ENCODE measurements around the gene APBA1.

Gene APBA1

GRCh38 chr9:69395718-69396117 is 276.5 kb downstream of the APBA1 start:
- in situ Hi-C loops (cut with MboI; ENCODE audit: low sequenced_read_pairs, unreplicated experiment), result no loop called here
- DNase-seq (ENCODE audit: low spot score), result no peak
- TF ChIP-seq, protein P1, sequence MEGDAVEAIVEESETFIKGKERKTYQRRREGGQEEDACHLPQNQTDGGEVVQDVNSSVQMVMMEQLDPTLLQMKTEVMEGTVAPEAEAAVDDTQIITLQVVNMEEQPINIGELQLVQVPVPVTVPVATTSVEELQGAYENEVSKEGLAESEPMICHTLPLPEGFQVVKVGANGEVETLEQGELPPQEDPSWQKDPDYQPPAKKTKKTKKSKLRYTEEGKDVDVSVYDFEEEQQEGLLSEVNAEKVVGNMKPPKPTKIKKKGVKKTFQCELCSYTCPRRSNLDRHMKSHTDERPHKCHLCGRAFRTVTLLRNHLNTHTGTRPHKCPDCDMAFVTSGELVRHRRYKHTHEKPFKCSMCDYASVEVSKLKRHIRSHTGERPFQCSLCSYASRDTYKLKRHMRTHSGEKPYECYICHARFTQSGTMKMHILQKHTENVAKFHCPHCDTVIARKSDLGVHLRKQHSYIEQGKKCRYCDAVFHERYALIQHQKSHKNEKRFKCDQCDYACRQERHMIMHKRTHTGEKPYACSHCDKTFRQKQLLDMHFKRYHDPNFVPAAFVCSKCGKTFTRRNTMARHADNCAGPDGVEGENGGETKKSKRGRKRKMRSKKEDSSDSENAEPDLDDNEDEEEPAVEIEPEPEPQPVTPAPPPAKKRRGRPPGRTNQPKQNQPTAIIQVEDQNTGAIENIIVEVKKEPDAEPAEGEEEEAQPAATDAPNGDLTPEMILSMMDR (IDR thresholded peaks at IDR 0.05; ENCODE audit: borderline replicate concordance, control extremely low read depth, extremely low read depth, insufficient read depth, missing control alignments), result no peak

DNA sequence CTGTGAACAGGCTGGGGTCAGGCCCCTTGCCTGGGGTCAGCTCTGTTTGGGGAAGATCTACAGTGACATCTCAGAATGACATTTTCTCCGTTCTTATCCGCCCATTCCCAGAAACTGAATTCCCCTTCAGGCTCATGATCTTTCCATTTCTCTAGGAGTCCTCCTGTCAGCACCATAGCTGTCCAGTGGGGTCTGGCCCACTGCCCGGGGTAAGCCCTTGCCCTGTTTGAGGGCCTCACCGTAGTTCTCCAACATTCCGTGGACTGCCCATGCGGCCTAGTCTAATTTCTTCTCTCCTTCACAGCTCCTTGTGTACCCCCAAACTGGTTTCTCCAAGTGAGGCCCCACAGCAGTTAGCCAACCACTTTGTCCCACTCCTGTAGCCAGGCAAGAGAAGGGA is 278.7 kb downstream of the APBA1 start:
- in situ Hi-C loops (cut with MboI; ENCODE audit: low sequenced_read_pairs, unreplicated experiment), result no loop called here
- DNase-seq (ENCODE audit: low spot score), result no peak
- TF ChIP-seq, protein P1 (IDR thresholded peaks at IDR 0.05; ENCODE audit: borderline replicate concordance, control extremely low read depth, extremely low read depth, insufficient read depth, missing control alignments), result no peak

DNA sequence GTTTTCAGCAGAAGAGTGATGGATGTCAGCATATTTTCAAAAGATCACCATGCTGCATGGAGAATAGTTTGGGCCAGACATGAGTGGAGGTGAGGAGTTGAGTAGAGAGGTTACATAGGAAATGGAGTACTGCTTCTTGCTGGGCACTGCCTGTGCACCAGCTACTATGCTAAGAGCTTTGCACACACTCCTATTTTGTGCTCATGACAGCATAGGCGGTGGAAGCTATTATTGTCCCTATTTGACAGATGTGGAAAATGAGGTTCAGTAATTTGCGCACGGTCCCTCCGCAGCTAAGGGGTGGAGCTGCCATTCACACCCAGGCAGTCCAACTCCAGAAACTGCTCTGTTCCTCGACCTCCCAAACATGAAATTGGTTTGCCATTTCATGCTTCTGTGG is 279.3 kb downstream of the APBA1 start:
- in situ Hi-C loops (cut with MboI; ENCODE audit: low sequenced_read_pairs, unreplicated experiment), result no loop called here
- TF ChIP-seq, protein P1 (IDR thresholded peaks at IDR 0.05; ENCODE audit: borderline replicate concordance, control extremely low read depth, extremely low read depth, insufficient read depth, missing control alignments), result no peak
- DNase-seq (ENCODE audit: low spot score), result no peak

DNA sequence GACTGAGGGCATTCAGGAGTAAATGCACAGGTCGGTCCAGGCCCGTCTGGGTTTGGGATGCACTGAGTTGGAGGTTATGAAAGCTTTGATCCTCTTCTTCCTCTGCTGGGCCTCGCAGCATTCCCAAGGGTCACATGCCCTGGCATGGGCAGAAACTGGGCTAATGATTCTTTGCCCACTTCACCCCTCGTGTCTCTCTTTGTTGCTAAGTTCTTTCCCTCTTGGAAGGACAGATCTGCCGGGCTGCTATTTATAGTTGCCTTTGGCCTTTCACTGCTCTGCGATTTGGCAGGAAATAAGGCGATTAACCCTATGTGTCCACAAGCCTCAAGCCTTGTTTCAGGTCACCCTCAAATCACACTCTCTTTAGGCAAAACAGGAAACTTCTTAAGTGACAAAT is 280.2 kb downstream of the APBA1 start:
- no peak for DNase-seq (ENCODE audit: low spot score)
- TF ChIP-seq, protein P1 (IDR thresholded peaks at IDR 0.05; ENCODE audit: borderline replicate concordance, control extremely low read depth, extremely low read depth, insufficient read depth, missing control alignments), result no peak
- in situ Hi-C loops (cut with MboI; ENCODE audit: low sequenced_read_pairs, unreplicated experiment), result no loop called here

- TF ChIP-seq, protein P1 (IDR thresholded peaks at IDR 0.05; ENCODE audit: borderline replicate concordance, control extremely low read depth, extremely low read depth, insufficient read depth, missing control alignments), result no peak
- DNase-seq (ENCODE audit: low spot score), result no peak
- in situ Hi-C loops (cut with MboI; ENCODE audit: low sequenced_read_pairs, unreplicated experiment), result no loop called here
Observed at GRCh38 chr9:69391487-69391886, 280.7 kb downstream of the APBA1 start.

DNA sequence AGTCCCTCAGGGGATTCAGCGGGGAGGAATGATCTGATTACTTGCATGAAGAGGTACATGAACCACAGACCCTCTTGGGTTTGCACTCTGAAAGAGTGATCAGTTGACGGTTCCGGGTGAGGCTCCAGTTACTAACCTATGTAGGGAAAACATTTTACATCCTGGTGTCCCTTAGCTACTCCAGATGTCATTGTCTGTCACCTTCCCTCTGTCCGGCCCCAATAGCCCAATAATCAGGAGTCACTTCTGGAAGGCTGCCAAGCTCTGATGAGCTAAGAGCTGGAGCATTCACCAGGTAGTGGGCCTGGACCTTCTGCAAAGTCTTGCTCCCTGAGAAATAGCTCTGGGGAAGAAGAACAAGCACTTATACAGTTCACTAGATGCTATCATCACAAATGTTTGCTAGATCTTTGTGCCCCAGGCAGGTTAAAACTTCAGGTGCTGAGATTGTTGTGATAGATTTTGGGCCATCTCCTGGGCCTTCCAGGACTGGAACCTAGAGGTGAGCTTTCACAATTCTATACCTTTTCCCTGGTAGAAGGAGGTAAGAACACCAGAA is 282.7 kb downstream of the APBA1 start:
- no peak for DNase-seq (ENCODE audit: low spot score)
- in situ Hi-C loops (cut with MboI; ENCODE audit: low sequenced_read_pairs, unreplicated experiment), result no loop called here
- TF ChIP-seq, protein P1 (IDR thresholded peaks at IDR 0.05; ENCODE audit: borderline replicate concordance, control extremely low read depth, extremely low read depth, insufficient read depth, missing control alignments), result no peak

All from GM13976 (cell line).